H1 (cell line): ENCODE results near the gene CX3CL1. TPM values are rescaled to one million over a fixed set of nuclear protein-coding genes. Genes with fewer than 3 reads are reported as not detected.

Source experiments
- CTCF ChIA-PET: fragments of 300-600 bp; sonication (Branson Sonifier 250); formaldehyde crosslinking; loops from one replicate; lab custom pipeline; 2021; ENCODE audit not compliant: partially characterized antibody; lab: Charles Lee
- POLR2A ChIA-PET: fragments of 300-600 bp; sonication (Branson Sonifier 250); formaldehyde crosslinking; loops from one replicate; lab custom pipeline; 2021; ENCODE audit warnings: inconsistent platforms; ENCODE audit not compliant: partially characterized antibody; lab: Charles Lee
- DNase-seq, 2 experiments: peaks; one replicate each; pipeline versions ENCODE4 v3.0.0 to v3.0.0-alpha.2; 2010 to 2022; ENCODE audit warnings: low spot score in 2 of 2, low read depth in 1 of 2, mixed read lengths in 1 of 2
- FAIRE-seq: peaks from 2 replicates; lab custom pipeline; 2011; peaks lifted over from hg19 to GRCh38; lab: Jason Lieb, UNC
- H2AFZ ChIP-seq: 2 replicates; pipeline ENCODE4 v1.8.1; 2012; ENCODE audit warnings: low read length, inconsistent platforms
- H2AK5ac ChIP-seq: 2 replicates; pipeline ENCODE4 v1.6.1; 2013; ENCODE audit warnings: low read depth, low read length
- H2BK120ac ChIP-seq: replicated peaks from 2 replicates; pipeline ENCODE3; 2013; ENCODE audit warnings: low read depth, low read length, inconsistent platforms
- H2BK12ac ChIP-seq: 2 replicates; pipeline ENCODE4 v1.6.1; 2013; ENCODE audit warnings: low read depth, low read length
- H2BK15ac ChIP-seq: 2 replicates; pipeline ENCODE4 v1.6.1; 2013; ENCODE audit warnings: low read length
- H2BK20ac ChIP-seq: 2 replicates; pipeline ENCODE4 v1.6.1; 2013; ENCODE audit warnings: low read length
- H2BK5ac ChIP-seq: 2 replicates; pipeline ENCODE4 v1.6.1; 2013; ENCODE audit warnings: low read depth, low read length
- H3K14ac ChIP-seq: 2 replicates; pipeline ENCODE4 v1.6.1; 2013; ENCODE audit warnings: inconsistent platforms; ENCODE audit not compliant: insufficient read length
- H3K18ac ChIP-seq: 2 replicates; pipeline ENCODE4 v1.6.1; 2013; ENCODE audit warnings: low read length; ENCODE audit errors: extremely low read depth
- H3K23ac ChIP-seq: 2 replicates; pipeline ENCODE4 v1.6.1; 2013; ENCODE audit warnings: inconsistent platforms; ENCODE audit not compliant: insufficient read length
- H3K23me2 ChIP-seq: 2 replicates; pipeline ENCODE4 v1.6.1; 2013; ENCODE audit warnings: low read depth, low read length
- H3K27ac ChIP-seq: 2 replicates; pipeline ENCODE4 v1.6.1; 2011; ENCODE audit warnings: low read depth, low read length, inconsistent platforms
- H3K27me3 ChIP-seq, 4 experiments: replicated peaks in 1 of 4; 1 replicate in 1 of 4; 2 replicates in 3 of 4; pipeline versions ENCODE4 v1.6.1 to v1.8.1; 2011 to 2013; ENCODE audit warnings: low read length in 3 of 4, mild to moderate bottlenecking in 3 of 4, inconsistent platforms in 2 of 4, mixed read lengths in 2 of 4, moderate library complexity in 1 of 4; ENCODE audit not compliant: control insufficient read depth in 3 of 4, insufficient read depth in 3 of 4; ENCODE audit errors: extremely low read depth in 1 of 4
- H3K36me3 ChIP-seq, 4 experiments: 2 replicates each; pipeline versions ENCODE4 v1.6.1 to v1.8.1; 2011 to 2013; ENCODE audit warnings: mild to moderate bottlenecking in 4 of 4, low read length in 3 of 4, moderate library complexity in 2 of 4, control low read depth in 1 of 4, inconsistent platforms in 1 of 4; ENCODE audit not compliant: insufficient read depth in 4 of 4, control insufficient read depth in 2 of 4
- H3K4ac ChIP-seq: replicated peaks from 2 replicates; pipeline ENCODE3; 2013; ENCODE audit warnings: low read length, low read depth, mixed read lengths, inconsistent platforms; ENCODE audit not compliant: insufficient read length
- H3K4me1 ChIP-seq, 4 experiments: replicated peaks in 1 of 4; 1 replicate in 1 of 4; 2 replicates in 3 of 4; pipeline versions ENCODE4 v1.6.1 to v1.8.1; 2011 to 2013; ENCODE audit warnings: low read length in 3 of 4, inconsistent platforms in 2 of 4, mixed read lengths in 1 of 4; ENCODE audit not compliant: insufficient read depth in 4 of 4, control insufficient read depth in 3 of 4
- H3K4me2 ChIP-seq, 2 experiments: 2 replicates each; pipeline versions ENCODE4 v1.6.1 to v1.8.1; 2011 to 2013; ENCODE audit warnings: low read depth in 2 of 2, low read length in 2 of 2, control low read depth in 1 of 2, inconsistent platforms in 1 of 2, mild to moderate bottlenecking in 1 of 2; ENCODE audit not compliant: insufficient read depth in 1 of 2
- H3K4me3 ChIP-seq, 4 experiments: fragments of 200-600, 300-600 bp in 1 of 4; sonication (generic), shearing (Covaris generic), sonication (Bioruptor Twin) in 1 of 4; 2 replicates each; pipeline versions ENCODE4 v1.5.1 to v1.8.1; 2011 to 2016; ENCODE audit warnings: low read length in 4 of 4, low read depth in 3 of 4, control low read depth in 2 of 4, inconsistent platforms in 2 of 4, mild to moderate bottlenecking in 2 of 4, mixed read lengths in 1 of 4, moderate library complexity in 1 of 4; ENCODE audit not compliant: insufficient read depth in 2 of 4; ENCODE audit errors: extremely low read depth in 1 of 4
- H3K56ac ChIP-seq: replicated peaks from 2 replicates; pipeline ENCODE3; 2013; ENCODE audit warnings: low read depth, mild to moderate bottlenecking, mixed read lengths, low read length, inconsistent platforms; ENCODE audit not compliant: insufficient read length
- H3K79me1 ChIP-seq: 2 replicates; pipeline ENCODE4 v1.6.1; 2013; ENCODE audit warnings: low read depth, low read length, control low read depth
- H3K79me2 ChIP-seq, 2 experiments: 2 replicates each; pipeline versions ENCODE4 v1.6.1 to v1.8.1; 2012 to 2013; ENCODE audit warnings: low read length in 2 of 2, mild to moderate bottlenecking in 2 of 2, inconsistent platforms in 1 of 2; ENCODE audit not compliant: insufficient read depth in 2 of 2, control insufficient read depth in 1 of 2
- H3K9ac ChIP-seq, 4 experiments: replicated peaks in 1 of 4; 1 replicate in 1 of 4; 2 replicates in 3 of 4; pipeline versions ENCODE4 v1.6.1 to v1.8.1; 2011 to 2013; ENCODE audit warnings: low read depth in 3 of 4, low read length in 3 of 4, control low read depth in 2 of 4, mild to moderate bottlenecking in 2 of 4, moderate library complexity in 2 of 4, inconsistent platforms in 1 of 4; ENCODE audit errors: extremely low read depth in 1 of 4
- H3K9me3 ChIP-seq, 2 experiments: 2 replicates each; pipeline versions ENCODE4 v1.6.1 to v1.8.1; 2012 to 2013; ENCODE audit warnings: mild to moderate bottlenecking in 2 of 2, moderate library complexity in 2 of 2, control low read depth in 1 of 2, inconsistent platforms in 1 of 2, low read depth in 1 of 2, low read length in 1 of 2, mixed read lengths in 1 of 2; ENCODE audit not compliant: insufficient read depth in 2 of 2
- H4K20me1 ChIP-seq, 2 experiments: replicated peaks in 1 of 2; 2 replicates each; pipeline versions ENCODE3 to v1.8.1; 2011 to 2013; ENCODE audit warnings: inconsistent platforms in 2 of 2, low read length in 2 of 2, mild to moderate bottlenecking in 1 of 2; ENCODE audit not compliant: insufficient read depth in 2 of 2, control insufficient read depth in 1 of 2
- H4K5ac ChIP-seq: 2 replicates; pipeline ENCODE4 v1.6.1; 2013; ENCODE audit warnings: low read length, low read depth, mixed read lengths, inconsistent platforms; ENCODE audit not compliant: insufficient read length
- H4K8ac ChIP-seq: 2 replicates; pipeline ENCODE4 v1.8.0; 2013; ENCODE audit warnings: mild to moderate bottlenecking, moderate library complexity, low read length, inconsistent platforms; ENCODE audit not compliant: insufficient read depth; ENCODE audit errors: extremely low read depth
- H4K91ac ChIP-seq: replicated peaks from 2 replicates; pipeline ENCODE3; 2013; ENCODE audit warnings: low read length, mixed read lengths, inconsistent platforms; ENCODE audit not compliant: insufficient read length
- BRCA1 ChIP-seq: IDR thresholded peaks from 2 replicates; pipeline ENCODE4 v1.6.1; 2012; ENCODE audit warnings: low read depth, low read length, improper control_type of control experiment
- CHD1 ChIP-seq: IDR thresholded peaks from 2 replicates; pipeline ENCODE4 v1.6.1; 2012; ENCODE audit warnings: low read depth, low read length, improper control_type of control experiment
- CHD2 ChIP-seq: IDR thresholded peaks from 2 replicates; pipeline ENCODE4 v1.6.1; 2012; ENCODE audit warnings: low read length, improper control_type of control experiment
- JUND ChIP-seq: IDR thresholded peaks from 2 replicates; pipeline ENCODE4 v1.6.1; 2011; ENCODE audit warnings: mild to moderate bottlenecking, improper control_type of control experiment, low read length
- POLR2AphosphoS5 ChIP-seq: IDR thresholded peaks from 2 replicates; pipeline ENCODE4 v1.6.1; 2011; ENCODE audit warnings: low read depth, low read length
- RAD21 ChIP-seq, 2 experiments: IDR thresholded peaks in 1 of 2; conservative IDR thresholded peaks in 1 of 2; 2 replicates each; pipeline ENCODE4 v1.6.1; 2011; ENCODE audit warnings: low read depth in 2 of 2, low read length in 2 of 2, improper control_type of control experiment in 1 of 2, inconsistent platforms in 1 of 2, mild to moderate bottlenecking in 1 of 2, moderate library complexity in 1 of 2
- SIRT6 ChIP-seq: IDR thresholded peaks from one replicate; pipeline ENCODE4 v1.7.1; 2012; ENCODE audit warnings: low read length, inconsistent platforms
- SRF ChIP-seq: IDR thresholded peaks from 2 replicates; pipeline ENCODE4 v1.6.1; 2011; ENCODE audit warnings: mild to moderate bottlenecking, low read depth, low read length, moderate library complexity
- SUZ12 ChIP-seq: fragments of 200-600 bp; sonication (generic); IDR thresholded peaks from 2 replicates; pipeline ENCODE4 v1.6.1; 2012; ENCODE audit warnings: mild to moderate bottlenecking, inconsistent platforms, low read length, moderate library complexity, mixed read lengths
- TBP ChIP-seq: IDR thresholded peaks from 2 replicates; pipeline ENCODE4 v1.6.1; 2011; ENCODE audit warnings: low read depth, low read length, improper control_type of control experiment
- TCF12 ChIP-seq: IDR thresholded peaks from 2 replicates; pipeline ENCODE4 v1.6.1; 2011; ENCODE audit warnings: low read depth, mild to moderate bottlenecking, low read length
- WGBS, 2 experiments: shearing (Covaris generic) in 1 of 2; methylation state at CpG; one replicate each; pipeline versions ENCODE4 v1.1.6 to v1.1.7; 2013 to 2015; ENCODE audit warnings: low lambda C conversion rate in 2 of 2, mixed read lengths in 2 of 2, inconsistent platforms in 1 of 2, low coverage in 1 of 2, missing lambda C conversion rate in 1 of 2; ENCODE audit not compliant: insufficient replicate concordance in 2 of 2, insufficient coverage in 1 of 2, insufficient read length in 1 of 2; ENCODE audit errors: extremely low coverage in 1 of 2, missing lambda C conversion rate in 1 of 2; 5-methylcytosine and 5-hydroxymethylcytosine counted together
- polyA plus RNA-seq, 7 experiments: library from polyadenylated mRNA; depleted of rRNA in 3 of 7; stranded (reverse) in 5 of 7; unstranded in 2 of 7; fragments of >200 nt in 5 of 7; fragments of 200-250 nt in 2 of 7; gene quantifications; 1 replicate in 5 of 7; 2 replicates in 1 of 7; 4 replicates in 1 of 7; pipeline versions ENCODE4 v1.2.1 to v1.2.3, GENCODE V29; 2011 to 2013; ENCODE audit warnings: missing spikeins in 2 of 7, mixed read lengths in 2 of 7
- total RNA-seq: library from RNA; stranded (reverse); fragmentation: NEBNext Ultra II Directional; extraction: Animal tissue kit (Norgen Biotek cat#: 25700); gene quantifications from 2 replicates; pipeline ENCODE4 v1.2.1, GENCODE V29; 2021
- TF ChIP-seq, protein P1 (sequence below): IDR thresholded peaks from 2 replicates; pipeline ENCODE4 v1.6.1; 2012; ENCODE audit warnings: inconsistent platforms

The CX3CL1 gene
- total and polyA plus RNA-seq, 2 of the 8 experiments (the other 6 are each of a cell fraction or from before 2014, with no cell fraction given), result 1.4 to 3.0 TPM

- Histone ChIP-seq H3K9ac (no peak overlapping the region), H3K56ac (no peak overlapping the region), H4K8ac (no peak overlapping the region), H3K4me2 (no peak overlapping the region), H3K23ac (no peak overlapping the region), H3K79me1 (no peaks in the 10 kb centered on the region), H3K4me1 (peaks cover 0 to 9% (median 6%) of the 10 kb centered on the region in 4 experiments; a peak in 5 of 7 replicates), H4K91ac (no peak overlapping the region), H4K5ac (no peak overlapping the region), H2BK5ac (no peak overlapping the region), H2BK20ac (no peak overlapping the region), H3K14ac (no peak overlapping the region), H3K36me3 (no peaks in the 10 kb centered on the region), H2BK120ac (no peak overlapping the region), H3K27me3 (no peaks in the 10 kb centered on the region), H3K23me2 (0 out of 2 replicates have a peak, but pooled peaks cover 3% of the 10 kb centered on the region), H3K18ac (no peak overlapping the region), H2BK15ac (no peak overlapping the region), H2AK5ac (no peak overlapping the region), H3K4me3 (no peak overlapping the region), H3K4ac (no peak overlapping the region), H2AFZ (no peak overlapping the region), H4K20me1 (no peaks in the 10 kb centered on the region), H3K79me2 (no peaks in the 10 kb centered on the region), H3K27ac (no peak overlapping the region), H3K9me3 (no peaks in the 10 kb centered on the region), H2BK12ac (no peak overlapping the region)
- no peak for DNase-seq
- TF ChIP-seq, protein P1, sequence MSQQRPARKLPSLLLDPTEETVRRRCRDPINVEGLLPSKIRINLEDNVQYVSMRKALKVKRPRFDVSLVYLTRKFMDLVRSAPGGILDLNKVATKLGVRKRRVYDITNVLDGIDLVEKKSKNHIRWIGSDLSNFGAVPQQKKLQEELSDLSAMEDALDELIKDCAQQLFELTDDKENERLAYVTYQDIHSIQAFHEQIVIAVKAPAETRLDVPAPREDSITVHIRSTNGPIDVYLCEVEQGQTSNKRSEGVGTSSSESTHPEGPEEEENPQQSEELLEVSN, result no peak
- TF ChIP-seq RAD21 (IDR thresholded peaks at IDR 0.05 in 1 of 2, conservative IDR thresholded peaks at IDR 0.05 in 1 of 2; ENCODE audit: low read depth in 2 of 2, low read length in 2 of 2), result no peak
- TF ChIP-seq TBP, result no peak
- no peak for TF ChIP-seq TCF12
- no peak for TF ChIP-seq SRF
- no peak for TF ChIP-seq CHD2
- TF ChIP-seq POLR2AphosphoS5, result no peak
- no peak for TF ChIP-seq SUZ12
- TF ChIP-seq SIRT6, result no peak
- TF ChIP-seq BRCA1, result no peak
- TF ChIP-seq CHD1, result no peak
- no peak for TF ChIP-seq JUND
- ChIA-PET CTCF (interaction anchor here (0.6 to 19.2 kb wide), 10 partner anchors 8 to 611 kb away, joined by 3 to 513 read pairs (median 3); partner anchors contain the start of gene CCL17), POLR2A (interaction anchor here (0.6 kb wide), 2 partner anchors 12 to 559 kb away, joined by 3 read pairs; no protein-coding TSS in a partner anchor)
- 85% methylated on average over 5 of the region's 5 CpGs; no CpG with 5 or more reads in 1 of the 2 experiments for WGBS, 2 experiments
- no peak for FAIRE-seq
These were observed 41.0 kb downstream of the CX3CL1 start for GRCh38 chr16:57413301-57413730.
